ENCODE data around the gene ACSBG1. TPM values are rescaled to one million over a fixed set of nuclear protein-coding genes. Genes with fewer than 3 reads are reported as not detected.
A peak's percentile ranks its signal among the peaks of the same experiment; 100 is the strongest.

ACSBG1 gene
- total and polyA plus RNA-seq, 2 of the 8 experiments (the other 6 are each of a cell fraction or from before 2014, with no cell fraction given): 5.4 to 7.1 TPM

- peak; percentile 47; the same call in 1 of the 2 replicates for TF ChIP-seq BACH1 (IDR thresholded peaks at IDR 0.05; ENCODE audit: low read length)
- no peak for TF ChIP-seq TAF7 (optimal IDR thresholded peaks at IDR 0.05; ENCODE audit: borderline replicate concordance, low read depth, low read length)
- no peak for TF ChIP-seq CTBP2 (IDR thresholded peaks at IDR 0.05; ENCODE audit: borderline replicate concordance, insufficient read depth, insufficient read length, low read length)
- peak; percentile 84; the same call in 1 of the 2 replicates for TF ChIP-seq TBP (IDR thresholded peaks at IDR 0.05; ENCODE audit: low read depth, low read length)
- no peak for TF ChIP-seq CBX5 (IDR thresholded peaks at IDR 0.05; ENCODE audit: low read depth, low read length)
- TF ChIP-seq TCF12 (IDR thresholded peaks at IDR 0.05; ENCODE audit: low read depth, low read length): no peak
- no peak for TF ChIP-seq NRF1 (IDR thresholded peaks at IDR 0.05; ENCODE audit: low read depth, low read length)
- no peak for TF ChIP-seq ATF3 (IDR thresholded peaks at IDR 0.05; ENCODE audit: insufficient read depth, low read depth, low read length)
- TF ChIP-seq POU5F1 (IDR thresholded peaks at IDR 0.05; ENCODE audit: low read depth, low read length): no peak
- no peak; the same call in 1 of the 2 replicates for TF ChIP-seq TAF1 (IDR thresholded peaks at IDR 0.05; ENCODE audit: low read depth, low read length)
- no peak for TF ChIP-seq BCL11A (IDR thresholded peaks at IDR 0.05; ENCODE audit: low read depth in 2 of 2, low read length in 2 of 2)
- TF ChIP-seq NANOG (IDR thresholded peaks at IDR 0.05; ENCODE audit: insufficient read depth, low read depth, low read length, poor library complexity, severe bottlenecking): no peak
- TF ChIP-seq HDAC2 (IDR thresholded peaks at IDR 0.05; ENCODE audit: borderline replicate concordance in 1 of 2, low read depth in 2 of 2, low read length in 2 of 2): no peak
These were observed 102.9 kb downstream of the ACSBG1 start, which contains the start of gene CIB2 (continued) for GRCh38 chr15:78131295-78132061.

Measured in H1 (cell line).